K562 (cell line): Measurements from ENCODE around the gene TOR3A. TPM values are rescaled to one million over a fixed set of nuclear protein-coding genes. Genes with fewer than 3 reads are reported as not detected.
A peak's percentile ranks its signal among the peaks of the same experiment; 100 is the strongest.

Experiments used
- ADNP ChIP-seq: fragments of 200-800 bp; sonication (Bioruptor generic); IDR thresholded peaks from 2 replicates; pipeline ENCODE4 v1.6.1; 2016; ENCODE audit warnings: missing genetic modification characterization, missing compliant biosample characterization
- ARID1B ChIP-seq: fragments of 450-650 bp; IDR thresholded peaks from 2 replicates; pipeline ENCODE4 v1.6.1; 2016; ENCODE audit warnings: antibody characterized with exemption, mild to moderate bottlenecking, inconsistent platforms
- FOSL1 ChIP-seq: fragments of 200-800 bp; sonication (Bioruptor generic); conservative IDR thresholded peaks from 2 replicates; pipeline ENCODE4 v1.6.1; 2016; ENCODE audit warnings: missing genetic modification characterization, missing compliant biosample characterization
- GMEB1 ChIP-seq: fragments of 250-450 bp; sonication (Bioruptor Pico); IDR thresholded peaks from 2 replicates; pipeline ENCODE4 v1.4.0; 2020; ENCODE audit warnings: mild to moderate bottlenecking
- HDGF ChIP-seq: fragments of 450-650 bp; IDR thresholded peaks from 2 replicates; pipeline ENCODE4 v1.6.1; 2016
- KHSRP ChIP-seq: fragments of 450-650 bp; IDR thresholded peaks from 2 replicates; pipeline ENCODE4 v1.6.1; 2017
- MYNN ChIP-seq, 2 experiments: sonication (generic); formaldehyde crosslinking in 1 of 2; IDR thresholded peaks; 2 replicates each; pipeline versions ENCODE4 v1.5.0 to v1.6.1; 2016 to 2020; ENCODE audit warnings: antibody characterized with exemption in 1 of 2, missing genetic modification reagents in 1 of 2
- PYGO2 ChIP-seq: fragments of 450-650 bp; IDR thresholded peaks from 2 replicates; pipeline ENCODE4 v1.6.1; 2016; ENCODE audit warnings: mild to moderate bottlenecking, missing genetic modification characterization, moderate library complexity, missing compliant biosample characterization
- ZFP1 ChIP-seq: fragments of 450-650 bp; formaldehyde crosslinking; IDR thresholded peaks from 2 replicates; pipeline ENCODE4 v1.4.0; 2020; ENCODE audit warnings: mild to moderate bottlenecking, mixed read lengths
- ZNF184 ChIP-seq: sonication (generic); formaldehyde crosslinking; IDR thresholded peaks from 2 replicates; pipeline ENCODE4 v1.5.0; 2020; ENCODE audit warnings: missing genetic modification reagents
- ZNF592 ChIP-seq: fragments of 450-650 bp; IDR thresholded peaks from 2 replicates; pipeline ENCODE4 v1.6.1; 2017; ENCODE audit warnings: antibody characterized with exemption, mild to moderate bottlenecking
- ZNF699 ChIP-seq: fragments of 250-450 bp; sonication (Bioruptor Pico); IDR thresholded peaks from 2 replicates; pipeline ENCODE4 v1.8.0; 2021; ENCODE audit warnings: mild to moderate bottlenecking, moderate library complexity; ENCODE audit not compliant: insufficient replicate concordance
- ZZZ3 ChIP-seq: fragments of 450-650 bp; IDR thresholded peaks from 2 replicates; pipeline ENCODE4 v1.6.1; 2016; ENCODE audit warnings: antibody characterized with exemption, mild to moderate bottlenecking, moderate library complexity
- polyA plus RNA-seq, 8 experiments: library from polyadenylated mRNA; depleted of rRNA in 4 of 8; stranded (reverse) in 5 of 8; unstranded in 3 of 8; fragments of >200 nt; fragmentation: Nextera tagmentation in 2 of 8; fragmentation: Illumina TruSeq in 1 of 8; extraction: Ambion mirVana in 2 of 8; extraction: Trizol in 1 of 8; gene quantifications; 2 replicates each; pipeline versions ENCODE4 v1.2.1 to v1.2.3, GENCODE V29; 2011 to 2014; ENCODE audit warnings: inconsistent platforms in 1 of 8, missing spikeins in 1 of 8
- total RNA-seq, 7 experiments: library from RNA; depleted of rRNA in 6 of 7; stranded (reverse); fragments of >200 nt in 6 of 7; fragmentation: Illumina TruSeq in 2 of 7; extraction: Trizol in 2 of 7; gene quantifications; 2 replicates each; pipeline versions ENCODE4 v1.2.1 to v1.2.3, GENCODE V29; 2011 to 2021; ENCODE audit warnings: low replicate concordance in 1 of 7
- TF ChIP-seq, protein P1 (sequence below): sonication (generic); IDR thresholded peaks from 2 replicates; pipeline ENCODE4 v1.6.1; 2016

TOR3A gene
- total and polyA plus RNA-seq, 9 of the 15 experiments (the other 6 are each of a cell fraction or from before 2014, with no cell fraction given), result 7.9 to 94.5 (median 39.7) TPM

DNA sequence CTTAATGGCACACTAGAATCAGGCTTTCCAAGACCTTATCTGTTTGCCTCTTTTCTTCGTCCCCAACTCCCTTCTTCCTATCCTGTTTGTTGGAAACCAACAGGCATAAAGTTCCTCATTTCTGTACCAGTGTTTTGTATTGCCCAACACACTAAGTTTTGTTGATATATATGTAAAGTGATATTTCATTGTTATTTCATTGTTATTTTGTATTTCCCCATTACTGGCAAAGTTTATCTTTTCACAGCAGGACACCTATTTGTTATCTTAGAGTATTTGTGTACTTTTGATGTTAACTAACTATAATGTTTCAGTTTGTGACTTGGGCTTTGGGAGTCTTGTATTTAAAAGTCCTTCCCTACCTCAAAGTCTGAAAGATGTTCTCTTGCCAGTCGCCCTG lies 29.1 kb upstream of the TOR3A start (continued):
- TF ChIP-seq KHSRP (no peak), ARID1B (peak; percentile 71), MYNN (IDR thresholded peaks at IDR 0.05) (0 out of 2 replicates have a peak, but pooled peaks have one; percentile 11), MYNN (CRISPR knock-in tag; IDR thresholded peaks at IDR 0.05) (no peak), FOSL1 (tag) (no peak), ZZZ3 (no peak), ZNF592 (no peak), ADNP (tag) (no peak), HDGF (no peak), GMEB1 (CRISPR knock-in tag) (no peak), ZNF184 (CRISPR knock-in tag) (no peak), PYGO2 (tag) (no peak), ZFP1 (CRISPR knock-in tag) (no peak), ZNF699 (no peak)
- TF ChIP-seq, protein P1, sequence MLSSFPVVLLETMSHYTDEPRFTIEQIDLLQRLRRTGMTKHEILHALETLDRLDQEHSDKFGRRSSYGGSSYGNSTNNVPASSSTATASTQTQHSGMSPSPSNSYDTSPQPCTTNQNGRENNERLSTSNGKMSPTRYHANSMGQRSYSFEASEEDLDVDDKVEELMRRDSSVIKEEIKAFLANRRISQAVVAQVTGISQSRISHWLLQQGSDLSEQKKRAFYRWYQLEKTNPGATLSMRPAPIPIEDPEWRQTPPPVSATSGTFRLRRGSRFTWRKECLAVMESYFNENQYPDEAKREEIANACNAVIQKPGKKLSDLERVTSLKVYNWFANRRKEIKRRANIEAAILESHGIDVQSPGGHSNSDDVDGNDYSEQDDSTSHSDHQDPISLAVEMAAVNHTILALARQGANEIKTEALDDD, result no peak
